IMR-90 (cell line): ENCODE results near the gene DNAJC5. TPM values are rescaled to one million over a fixed set of nuclear protein-coding genes. Genes with fewer than 3 reads are reported as not detected.

ENCODE experiments used
- ATAC-seq: fragments of 200-7000 bp; cut with Tn5 transposase; 2 replicates; pipeline ENCODE4 v1.9.1; 2020; ENCODE audit warnings: low read depth, mild to moderate bottlenecking, moderate library complexity
- BruUV-seq: library from RNA; stranded (reverse); fragments of 400-500 nt; replicated peaks from 2 replicates; lab custom pipeline; 2021; lab: Mats Ljungman, UMichigan
- CTCF ChIA-PET: fragments of 300-600 bp; formaldehyde crosslinking; extraction: SDS; loops from one replicate; lab custom pipeline; 2021; ENCODE audit warnings: antibody characterized with exemption; lab: Yijun Ruan, JAX
- POLR2A ChIA-PET: fragments of 300-600 bp; sonication (Branson Sonifier 250); formaldehyde crosslinking; loops from one replicate; lab custom pipeline; 2022; ENCODE audit warnings: antibody characterized with exemption; ENCODE audit not compliant: unreplicated experiment; lab: Charles Lee
- DNase-seq: peaks from one replicate; pipeline ENCODE4 v3.0.0; 2013
- H2AFZ ChIP-seq: replicated peaks from 2 replicates; pipeline ENCODE3; 2013; ENCODE audit warnings: low read length, mild to moderate bottlenecking; ENCODE audit not compliant: poor library complexity
- H2AK5ac ChIP-seq: 2 replicates; pipeline ENCODE4 v1.6.1; 2013; ENCODE audit warnings: low read depth, low read length, inconsistent platforms
- H2AK9ac ChIP-seq: replicated peaks from 2 replicates; pipeline ENCODE3; 2013; ENCODE audit warnings: mild to moderate bottlenecking, low read depth, low read length, moderate library complexity; ENCODE audit not compliant: poor library complexity
- H2BK120ac ChIP-seq: 2 replicates; pipeline ENCODE4 v1.6.1; 2013; ENCODE audit warnings: low read depth, low read length, inconsistent platforms
- H2BK15ac ChIP-seq: 3 replicates; pipeline ENCODE4 v1.6.1; 2013; ENCODE audit warnings: low read depth, low read length, inconsistent platforms
- H2BK20ac ChIP-seq: 2 replicates; pipeline ENCODE4 v1.6.1; 2013; ENCODE audit warnings: low read depth, mild to moderate bottlenecking, inconsistent platforms, low read length, moderate library complexity
- H2BK5ac ChIP-seq: 2 replicates; pipeline ENCODE4 v1.6.1; 2013; ENCODE audit warnings: mild to moderate bottlenecking, low read depth, low read length, inconsistent platforms; ENCODE audit not compliant: poor library complexity, severe bottlenecking
- H3K14ac ChIP-seq: replicated peaks from 2 replicates; pipeline ENCODE4 v1.6.1; 2013; ENCODE audit warnings: low read depth, low read length, inconsistent platforms
- H3K18ac ChIP-seq: 2 replicates; pipeline ENCODE4 v1.6.1; 2013; ENCODE audit warnings: low read depth, low read length, control low read depth
- H3K23ac ChIP-seq: 2 replicates; pipeline ENCODE4 v1.6.1; 2013; ENCODE audit warnings: low read depth, low read length, inconsistent platforms
- H3K27ac ChIP-seq: 2 replicates; pipeline ENCODE4 v1.5.1; 2013; ENCODE audit warnings: mild to moderate bottlenecking, control low read depth, low read length; ENCODE audit not compliant: insufficient read depth
- H3K27me3 ChIP-seq: 2 replicates; pipeline ENCODE4 v1.6.1; 2013; ENCODE audit warnings: low read length; ENCODE audit not compliant: control insufficient read depth, insufficient read depth
- H3K36me3 ChIP-seq: 2 replicates; pipeline ENCODE4 v1.6.1; 2013; ENCODE audit warnings: low read length, mixed read lengths; ENCODE audit not compliant: control insufficient read depth, insufficient read depth
- H3K4ac ChIP-seq: 2 replicates; pipeline ENCODE4 v1.6.1; 2013; ENCODE audit warnings: low read depth, low read length, inconsistent platforms
- H3K4me1 ChIP-seq: 2 replicates; pipeline ENCODE4 v1.6.1; 2013; ENCODE audit warnings: low read length, mixed read lengths; ENCODE audit not compliant: control insufficient read depth, insufficient read depth
- H3K4me2 ChIP-seq: 2 replicates; pipeline ENCODE4 v1.6.1; 2013; ENCODE audit warnings: low read depth, mild to moderate bottlenecking, control low read depth, low read length, moderate library complexity
- H3K4me3 ChIP-seq: 2 replicates; pipeline ENCODE4 v1.5.1; 2013; ENCODE audit warnings: low read depth, mild to moderate bottlenecking, control low read depth, low read length, moderate library complexity; ENCODE audit not compliant: insufficient read depth
- H3K56ac ChIP-seq: 2 replicates; pipeline ENCODE4 v1.6.1; 2013; ENCODE audit warnings: low read length, inconsistent platforms; ENCODE audit not compliant: insufficient read depth; ENCODE audit errors: extremely low read depth
- H3K79me1 ChIP-seq, 2 experiments: 2 replicates each; pipeline ENCODE4 v1.6.1; 2013; ENCODE audit warnings: low read length in 2 of 2, inconsistent platforms in 1 of 2, low read depth in 1 of 2
- H3K9ac ChIP-seq: 2 replicates; pipeline ENCODE4 v1.6.1; 2013; ENCODE audit warnings: low read depth, low read length, control low read depth
- H3K9me1 ChIP-seq: 2 replicates; pipeline ENCODE4 v1.6.1; 2013; ENCODE audit warnings: low read length, inconsistent platforms; ENCODE audit not compliant: insufficient read depth
- H3K9me3 ChIP-seq: 2 replicates; pipeline ENCODE4 v1.6.1; 2013; ENCODE audit warnings: low read length; ENCODE audit not compliant: control insufficient read depth, insufficient read depth
- H4K20me1 ChIP-seq: 2 replicates; pipeline ENCODE4 v1.6.1; 2013; ENCODE audit warnings: low read length, inconsistent platforms; ENCODE audit not compliant: insufficient read depth
- H4K5ac ChIP-seq: 2 replicates; pipeline ENCODE4 v1.6.1; 2013; ENCODE audit warnings: mild to moderate bottlenecking, low read depth, low read length, control low read depth
- H4K8ac ChIP-seq, 2 experiments: 2 replicates each; pipeline ENCODE4 v1.6.1; 2013; ENCODE audit warnings: low read depth in 2 of 2, low read length in 2 of 2, control low read depth in 1 of 2, inconsistent platforms in 1 of 2
- H4K91ac ChIP-seq: 2 replicates; pipeline ENCODE4 v1.6.1; 2013; ENCODE audit warnings: low read depth, low read length, inconsistent platforms; ENCODE audit not compliant: insufficient read depth
- BHLHE40 ChIP-seq: fragments of 150-350 bp; IDR thresholded peaks from 2 replicates; pipeline ENCODE4 v1.6.1; 2016; ENCODE audit warnings: mild to moderate bottlenecking, low read depth, low read length
- CEBPB ChIP-seq: IDR thresholded peaks from 2 replicates; pipeline ENCODE4 v1.6.1; 2012; ENCODE audit warnings: low read depth, low read length, improper control_type of control experiment
- CHD1 ChIP-seq: IDR thresholded peaks from 2 replicates; pipeline ENCODE4 v1.6.1; 2012; ENCODE audit warnings: low read depth, low read length, improper control_type of control experiment
- FOS ChIP-seq: fragments of 150-350 bp; IDR thresholded peaks from 2 replicates; pipeline ENCODE4 v1.6.1; 2016; ENCODE audit warnings: low read depth, low read length
- MAFK ChIP-seq: IDR thresholded peaks from 2 replicates; pipeline ENCODE4 v1.6.1; 2012; ENCODE audit warnings: low read depth, low read length, improper control_type of control experiment
- MAZ ChIP-seq: IDR thresholded peaks from 2 replicates; pipeline ENCODE4 v1.6.1; 2012; ENCODE audit warnings: low read depth, mild to moderate bottlenecking, low read length, improper control_type of control experiment, moderate library complexity, borderline replicate concordance
- MXI1 ChIP-seq: IDR thresholded peaks from 2 replicates; pipeline ENCODE4 v1.6.1; 2012; ENCODE audit warnings: low read depth, mild to moderate bottlenecking, low read length, moderate library complexity, borderline replicate concordance
- NFE2L2 ChIP-seq: fragments of 150-350 bp; IDR thresholded peaks from 2 replicates; pipeline ENCODE4 v1.6.1; 2016; ENCODE audit warnings: low read depth, mild to moderate bottlenecking, low read length
- POLR2A ChIP-seq: IDR thresholded peaks from 2 replicates; pipeline ENCODE4 v1.6.1; 2012; ENCODE audit warnings: mild to moderate bottlenecking, low read depth, low read length
- RCOR1 ChIP-seq: IDR thresholded peaks from 2 replicates; pipeline ENCODE4 v1.6.1; 2012; ENCODE audit warnings: mild to moderate bottlenecking, low read length, improper control_type of control experiment; ENCODE audit not compliant: insufficient replicate concordance
- RFX5 ChIP-seq: IDR thresholded peaks from 2 replicates; pipeline ENCODE4 v1.8.0; 2012; ENCODE audit warnings: low read depth, mild to moderate bottlenecking, low read length, moderate library complexity
- SMC3 ChIP-seq: fragments of 150-350 bp; IDR thresholded peaks from 2 replicates; pipeline ENCODE4 v1.6.1; 2016; ENCODE audit warnings: low read depth, mild to moderate bottlenecking, antibody characterized with exemption, low read length, moderate library complexity
- WGBS, 2 experiments: methylation state at CpG; one replicate each; pipeline versions ENCODE4 v1.1.5 to v1.1.7; 2013; ENCODE audit warnings: missing lambda C conversion rate in 2 of 2; ENCODE audit not compliant: insufficient read length in 1 of 2; ENCODE audit errors: extremely low coverage in 2 of 2; 5-methylcytosine and 5-hydroxymethylcytosine counted together
- dilution Hi-C: fragments of 300-500 bp; cut with HindIII; formaldehyde crosslinking; loops from one replicate; pipeline ENCODE4 v1.14.3; 2018; ENCODE audit warnings: low sequenced_read_pairs; ENCODE audit not compliant: unreplicated experiment
- in situ Hi-C: fragments of 300-500 bp; cut with MboI; formaldehyde crosslinking; loops from 3 replicates; pipeline ENCODE4 v1.14.3; 2019; ENCODE audit warnings: low sequenced_read_pairs, inconsistent platforms, mixed read lengths
- intact Hi-C: fragments of 100-400 bp; cut with micrococcal nuclease; formaldehyde crosslinking; loops from 2 replicates; pipeline ENCODE4 v1.10.0; 2022
- polyA plus RNA-seq, 3 experiments: library from polyadenylated mRNA; depleted of rRNA; stranded (reverse); fragments of >200 nt; gene quantifications; 2 replicates each; pipeline ENCODE4 v1.2.3, GENCODE V29; 2012; ENCODE audit warnings: low replicate concordance in 1 of 3
- total RNA-seq: library from RNA; depleted of rRNA; stranded (reverse); fragments of >200 nt; gene quantifications from 2 replicates; pipeline ENCODE4 v1.2.3, GENCODE V29; 2012
- TF ChIP-seq, protein P1 (sequence below): fragments of 150-350 bp; IDR thresholded peaks from 2 replicates; pipeline ENCODE4 v1.6.1; 2016; ENCODE audit warnings: low read depth, mild to moderate bottlenecking, low read length, moderate library complexity, borderline replicate concordance
- TF ChIP-seq, protein P2 (sequence below): conservative IDR thresholded peaks from 2 replicates; pipeline ENCODE4 v1.5.1; 2012; ENCODE audit warnings: mild to moderate bottlenecking, low read depth, low read length, improper control_type of control experiment

DNAJC5 gene
- total and polyA plus RNA-seq, 2 of the 4 experiments (the other 2 are of a cell fraction): 35.6 to 45.2 TPM

DNA sequence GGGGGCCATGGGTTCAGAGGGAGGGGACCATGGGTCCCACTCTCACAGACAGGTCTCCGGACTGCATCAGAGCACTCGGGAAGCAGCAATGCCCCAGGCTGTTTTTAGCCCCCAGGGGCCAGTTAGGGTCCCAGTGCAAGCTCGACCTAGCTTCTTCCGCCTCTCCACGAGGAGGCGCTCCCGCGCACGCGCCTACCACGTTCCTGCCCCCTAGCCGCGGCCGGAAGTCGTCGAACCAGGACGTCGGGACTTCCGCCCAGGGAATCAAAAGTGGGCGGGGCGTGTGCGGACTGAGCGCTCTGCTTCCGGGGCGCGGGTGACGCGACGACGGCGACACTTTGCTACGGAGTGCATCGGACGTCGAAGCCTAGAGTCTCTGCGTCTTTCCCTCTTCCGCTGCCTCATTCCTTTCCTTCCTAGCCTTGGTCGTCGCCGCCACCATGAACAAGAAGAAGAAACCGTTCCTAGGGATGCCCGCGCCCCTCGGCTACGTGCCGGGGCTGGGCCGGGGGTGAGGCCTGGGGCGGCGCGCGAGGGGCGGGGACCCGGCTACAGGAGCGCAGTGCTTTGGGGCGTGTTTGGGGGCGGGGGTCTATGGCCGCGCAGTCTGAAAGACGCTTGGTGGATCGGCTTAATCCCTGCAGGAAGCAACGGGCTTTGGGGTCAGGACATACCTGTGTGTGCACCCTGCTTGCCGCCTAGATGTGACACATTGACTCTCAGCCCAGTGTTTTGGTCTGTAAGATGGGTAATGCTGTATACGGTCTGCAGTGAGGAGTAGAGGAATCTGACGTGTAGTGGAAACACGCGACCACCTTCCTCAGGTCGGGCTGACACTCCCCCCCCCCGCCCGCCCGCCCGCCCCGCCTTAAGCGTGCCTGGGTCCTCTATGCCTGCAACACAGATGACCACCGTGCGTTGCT, 86.1 kb downstream of the DNAJC5 start, which contains the start of gene PRPF6:
PRPF6 (plus strand) TSS at position 327 of the 923 bp plus-strand sequence; CDS start at position 441, 114 bp downstream.
- H3K9ac ChIP-seq: peak within 1 kb of the TSS; percentile 83
- BruUV-seq: no TSS peak
- H3K79me1 ChIP-seq: peaks cover 27 to 38% of the 10 kb centered on the region in 2 experiments
- in situ Hi-C loops: no loop called here
- 0 out of 2 replicates have a peak within 1 kb of the TSS, but pooled peaks have one; percentile 46 for H3K56ac ChIP-seq
- peaks cover 26% of the 10 kb centered on the region for H3K4me1 ChIP-seq
- intact Hi-C loops: loop anchor here (1.0 to 2.0 kb wide), 2 partner anchors 76 to 139 kb away; no protein-coding TSS in a partner anchor
- DNase-seq: peak; percentile 92
- H2BK20ac ChIP-seq: no peak within 1 kb of the TSS
- no peaks in the 10 kb centered on the region for H3K27me3 ChIP-seq
- dilution Hi-C loops: no loop called here
- peak within 1 kb of the TSS; percentile 91 to 96 for H4K8ac ChIP-seq
- peak within 1 kb of the TSS; percentile 76 for H4K91ac ChIP-seq
- ChIA-PET POLR2A (interaction anchor here (1.0 kb wide), 1 partner anchor 116 kb away, joined by 4 read pairs; the partner anchor contains the start of gene TPD52L2), CTCF (interaction anchor here (0.8 to 1.3 kb wide), 2 partner anchors 81 to 139 kb away, joined by 3 read pairs; partner anchors contain the start of gene TCEA2)
- no peak within 1 kb of the TSS for H2BK15ac ChIP-seq
- peak within 1 kb of the TSS; percentile 100 for H2AFZ ChIP-seq
- no peaks in the 10 kb centered on the region for H3K9me3 ChIP-seq
- peak within 1 kb of the TSS; percentile 90 for H3K4me2 ChIP-seq
- H2AK9ac ChIP-seq: peak within 1 kb of the TSS; percentile 91
- peak within 1 kb of the TSS; percentile 79 for H2AK5ac ChIP-seq
- H3K4ac ChIP-seq: peak within 1 kb of the TSS; percentile 87
- 1% methylated on average over 33 of the region's 75 CpGs; no CpG with 5 or more reads in 1 of the 2 experiments for WGBS, 2 experiments
- peaks cover 17% of the 10 kb centered on the region for H3K9me1 ChIP-seq
- H3K23ac ChIP-seq: peak within 1 kb of the TSS; percentile 69
- H2BK120ac ChIP-seq: peak within 1 kb of the TSS; percentile 19
- H3K27ac ChIP-seq: peak within 1 kb of the TSS; percentile 82
- H4K5ac ChIP-seq: peak within 1 kb of the TSS; percentile 91
- H3K18ac ChIP-seq: no peak within 1 kb of the TSS; the same call in 1 of the 2 replicates
- ATAC-seq: peak; percentile 74
- peak within 1 kb of the TSS; percentile 86 for H3K14ac ChIP-seq
- H3K36me3 ChIP-seq: peaks cover 17% of the 10 kb centered on the region
- H3K4me3 ChIP-seq: peak within 1 kb of the TSS; percentile 91
- H4K20me1 ChIP-seq: peaks cover 11% of the 10 kb centered on the region; the same call in 1 of the 2 replicates
- peak within 1 kb of the TSS; percentile 84 for H2BK5ac ChIP-seq
- TF ChIP-seq MXI1 (peak; percentile 86), FOS (no peak), BHLHE40 (peak; percentile 65; the same call in 1 of the 2 replicates), SMC3 (peak; percentile 44), POLR2A (peak; percentile 80), CEBPB (no peak), MAZ (peak; percentile 44; the same call in 1 of the 2 replicates), MAFK (no peak), RCOR1 (no peak), RFX5 (no peak; the same call in 1 of the 2 replicates), NFE2L2 (no peak), CHD1 (no peak)
- TF ChIP-seq, protein P1, sequence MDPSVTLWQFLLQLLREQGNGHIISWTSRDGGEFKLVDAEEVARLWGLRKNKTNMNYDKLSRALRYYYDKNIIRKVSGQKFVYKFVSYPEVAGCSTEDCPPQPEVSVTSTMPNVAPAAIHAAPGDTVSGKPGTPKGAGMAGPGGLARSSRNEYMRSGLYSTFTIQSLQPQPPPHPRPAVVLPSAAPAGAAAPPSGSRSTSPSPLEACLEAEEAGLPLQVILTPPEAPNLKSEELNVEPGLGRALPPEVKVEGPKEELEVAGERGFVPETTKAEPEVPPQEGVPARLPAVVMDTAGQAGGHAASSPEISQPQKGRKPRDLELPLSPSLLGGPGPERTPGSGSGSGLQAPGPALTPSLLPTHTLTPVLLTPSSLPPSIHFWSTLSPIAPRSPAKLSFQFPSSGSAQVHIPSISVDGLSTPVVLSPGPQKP: 0 out of 2 replicates have a peak, but pooled peaks have one; percentile 51
- TF ChIP-seq, protein P2, sequence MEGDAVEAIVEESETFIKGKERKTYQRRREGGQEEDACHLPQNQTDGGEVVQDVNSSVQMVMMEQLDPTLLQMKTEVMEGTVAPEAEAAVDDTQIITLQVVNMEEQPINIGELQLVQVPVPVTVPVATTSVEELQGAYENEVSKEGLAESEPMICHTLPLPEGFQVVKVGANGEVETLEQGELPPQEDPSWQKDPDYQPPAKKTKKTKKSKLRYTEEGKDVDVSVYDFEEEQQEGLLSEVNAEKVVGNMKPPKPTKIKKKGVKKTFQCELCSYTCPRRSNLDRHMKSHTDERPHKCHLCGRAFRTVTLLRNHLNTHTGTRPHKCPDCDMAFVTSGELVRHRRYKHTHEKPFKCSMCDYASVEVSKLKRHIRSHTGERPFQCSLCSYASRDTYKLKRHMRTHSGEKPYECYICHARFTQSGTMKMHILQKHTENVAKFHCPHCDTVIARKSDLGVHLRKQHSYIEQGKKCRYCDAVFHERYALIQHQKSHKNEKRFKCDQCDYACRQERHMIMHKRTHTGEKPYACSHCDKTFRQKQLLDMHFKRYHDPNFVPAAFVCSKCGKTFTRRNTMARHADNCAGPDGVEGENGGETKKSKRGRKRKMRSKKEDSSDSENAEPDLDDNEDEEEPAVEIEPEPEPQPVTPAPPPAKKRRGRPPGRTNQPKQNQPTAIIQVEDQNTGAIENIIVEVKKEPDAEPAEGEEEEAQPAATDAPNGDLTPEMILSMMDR: peak; percentile 97
